ENCODE data around the gene LRRC74B.
A peak's percentile ranks its signal among the peaks of the same experiment; 100 is the strongest.

Gene LRRC74B

DNA sequence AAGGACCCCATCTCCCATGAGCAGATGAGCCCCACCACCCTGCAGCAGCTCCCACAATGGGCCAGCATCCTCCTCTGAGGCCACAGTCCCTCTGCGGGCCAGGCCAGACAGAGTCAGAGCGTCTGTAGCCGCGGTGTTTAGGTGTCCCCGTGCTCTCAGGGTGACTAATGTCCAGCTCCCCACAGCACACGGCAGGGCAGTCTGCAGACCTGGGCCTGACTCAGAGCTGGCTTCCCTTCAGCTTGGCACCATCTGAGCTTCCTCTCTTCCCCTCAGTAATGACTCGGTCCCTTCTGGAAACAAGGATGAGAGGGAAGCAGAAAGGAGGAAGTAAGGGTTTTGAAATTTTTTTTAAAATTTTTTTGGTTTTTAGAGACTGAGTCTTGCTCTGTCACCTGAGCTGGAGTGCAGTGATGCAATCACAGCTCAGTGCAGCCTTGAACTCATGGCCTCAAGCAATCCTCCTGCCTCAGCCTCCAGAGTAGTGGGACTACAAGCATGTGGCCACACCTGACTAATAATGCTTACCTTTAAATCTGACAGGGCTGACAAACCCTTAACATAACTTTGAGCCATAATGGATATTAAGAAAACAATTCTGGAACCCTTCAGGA, 28.5 kb downstream of the LRRC74B start:
- peak; percentile 81 for DNase-seq (ENCODE audit: low read depth)
- TF ChIP-seq CTCF (conservative IDR thresholded peaks at IDR 0.05; ENCODE audit: low read length), result no peak
- no peak overlapping the region for H3K4me3 ChIP-seq (ENCODE audit: low read length)

- H3K4me3 ChIP-seq (ENCODE audit: low read length), result no peak overlapping the region
- TF ChIP-seq CTCF (conservative IDR thresholded peaks at IDR 0.05; ENCODE audit: low read length), result no peak
- no peak for DNase-seq (ENCODE audit: low read depth)
These were observed 29.9 kb downstream of the LRRC74B start for GRCh38 chr22:21075516-21076138.

- TF ChIP-seq CTCF (conservative IDR thresholded peaks at IDR 0.05; ENCODE audit: low read length), result no peak
- no peak for DNase-seq (ENCODE audit: low read depth)
- H3K4me3 ChIP-seq (ENCODE audit: low read length), result no peak overlapping the region
These were observed 31.3 kb downstream of the LRRC74B start for GRCh38 chr22:21076912-21077625.

DNA sequence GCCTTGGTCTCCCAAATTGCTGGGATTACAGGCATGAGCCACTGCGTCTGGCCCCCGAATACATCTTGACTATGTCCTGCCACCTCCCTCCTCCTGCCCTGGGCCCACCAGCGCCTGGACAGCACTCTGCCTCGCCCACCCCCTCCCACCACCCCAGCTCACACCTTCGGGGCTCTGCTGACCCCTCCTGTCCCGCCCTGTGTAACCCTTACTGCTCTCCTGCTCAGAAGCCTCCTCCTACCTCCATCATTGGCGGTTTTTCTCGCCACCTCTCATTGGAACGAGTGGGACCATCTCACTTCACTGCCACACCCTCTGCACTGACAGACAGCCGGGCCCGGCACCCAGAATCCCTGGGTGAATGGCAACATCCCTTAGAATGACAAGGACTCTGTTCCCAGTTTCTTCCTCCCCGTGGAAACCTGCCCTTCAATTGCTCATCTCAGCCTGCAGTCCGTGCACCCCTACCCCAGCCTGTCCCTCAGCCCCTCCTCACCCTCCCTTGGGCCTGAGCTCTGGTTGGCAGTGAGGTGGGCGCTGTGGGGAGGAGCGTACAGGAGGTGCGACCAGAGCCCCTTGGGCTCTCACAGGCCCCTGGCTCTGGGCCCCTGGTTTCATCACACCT, 32.2 kb downstream of the LRRC74B start:
- no peak for DNase-seq (ENCODE audit: low read depth)
- H3K4me3 ChIP-seq (ENCODE audit: low read length), result no peak overlapping the region
- no peak for TF ChIP-seq CTCF (conservative IDR thresholded peaks at IDR 0.05; ENCODE audit: low read length)

GRCh38 chr22:21078916-21079315, 33.2 kb downstream of the LRRC74B start:
- no peak for TF ChIP-seq CTCF (conservative IDR thresholded peaks at IDR 0.05; ENCODE audit: low read length)
- no peak overlapping the region for H3K4me3 ChIP-seq (ENCODE audit: low read length)
- no peak for DNase-seq (ENCODE audit: low read depth)

DNA sequence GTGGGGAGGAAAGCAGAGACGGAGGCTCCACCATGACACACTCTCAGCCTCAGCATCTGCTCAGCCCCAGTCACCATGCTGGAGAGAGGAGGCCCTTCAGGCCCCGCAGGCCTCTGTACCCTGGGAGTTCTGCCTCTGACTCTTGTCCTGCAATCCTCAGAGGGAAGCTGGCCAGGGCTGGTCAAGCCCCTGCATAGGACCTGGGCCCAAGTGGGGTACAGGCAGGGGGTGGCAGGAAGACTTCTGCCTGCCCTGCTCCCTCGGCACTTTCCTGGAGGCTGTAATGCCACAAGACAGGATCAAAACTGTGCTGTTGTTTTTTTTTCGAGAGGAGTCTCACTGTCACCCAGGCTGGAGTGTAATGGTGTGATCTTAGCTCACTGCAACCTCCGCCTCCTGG, 33.7 kb downstream of the LRRC74B start:
- DNase-seq (ENCODE audit: low read depth), result no peak
- no peak for TF ChIP-seq CTCF (conservative IDR thresholded peaks at IDR 0.05; ENCODE audit: low read length)
- no peak overlapping the region for H3K4me3 ChIP-seq (ENCODE audit: low read length)
